GM12878 (cell line): ENCODE results near the gene SGPP2. TPM values are rescaled to one million over a fixed set of nuclear protein-coding genes. Genes with fewer than 3 reads are reported as not detected.

ENCODE experiments used
- BACH1 ChIP-seq: fragments of 450-650 bp; IDR thresholded peaks from 2 replicates; pipeline ENCODE4 v1.6.1; 2017; ENCODE audit warnings: mild to moderate bottlenecking, borderline replicate concordance
- CHD2 ChIP-seq: IDR thresholded peaks from 2 replicates; pipeline ENCODE4 v1.6.1; 2011; ENCODE audit warnings: low read depth, low read length, improper control_type of control experiment, borderline replicate concordance
- CREM ChIP-seq: IDR thresholded peaks from 2 replicates; pipeline ENCODE4 v1.6.1; 2014; ENCODE audit warnings: antibody characterized with exemption, low read depth
- ETV6 ChIP-seq, 2 experiments: fragments of 450-650 bp in 1 of 2; IDR thresholded peaks in 1 of 2; conservative IDR thresholded peaks in 1 of 2; 2 replicates each; pipeline ENCODE4 v1.6.1; 2014; ENCODE audit warnings: antibody characterized with exemption in 1 of 2, borderline replicate concordance in 1 of 2, low read depth in 1 of 2, mild to moderate bottlenecking in 1 of 2, moderate library complexity in 1 of 2
- GATAD2B ChIP-seq: fragments of 450-650 bp; conservative IDR thresholded peaks from 2 replicates; pipeline ENCODE4 v1.6.1; 2017; ENCODE audit warnings: low read depth, mild to moderate bottlenecking, moderate library complexity
- HDAC2 ChIP-seq: fragments of 200-600 bp; sonication (generic); IDR thresholded peaks from 2 replicates; pipeline ENCODE4 v1.6.1; 2017
- HDGF ChIP-seq: fragments of 450-650 bp; IDR thresholded peaks from 2 replicates; pipeline ENCODE4 v1.6.1; 2016; ENCODE audit warnings: antibody characterized with exemption
- IKZF2 ChIP-seq, 2 experiments: fragments of 450-650 bp; IDR thresholded peaks; 2 replicates each; pipeline ENCODE4 v1.6.1; 2017; ENCODE audit warnings: mild to moderate bottlenecking in 2 of 2, moderate library complexity in 2 of 2
- IRF4 ChIP-seq: IDR thresholded peaks from 2 replicates; pipeline ENCODE4 v1.6.1; 2011; ENCODE audit warnings: low read depth, low read length
- KAT2A ChIP-seq: conservative IDR thresholded peaks from 2 replicates; pipeline ENCODE4 v1.6.1; 2011; ENCODE audit warnings: low read depth, low read length; ENCODE audit not compliant: control insufficient read depth
- MXI1 ChIP-seq: fragments of 150-350 bp; IDR thresholded peaks from 2 replicates; pipeline ENCODE4 v1.6.1; 2011; ENCODE audit warnings: low read depth, mild to moderate bottlenecking, inconsistent platforms, low read length, improper control_type of control experiment
- POLR2AphosphoS5 ChIP-seq: IDR thresholded peaks from 2 replicates; pipeline ENCODE4 v1.6.1; 2011; ENCODE audit warnings: mild to moderate bottlenecking, low read length, inconsistent platforms
- RCOR1 ChIP-seq: conservative IDR thresholded peaks from 2 replicates; pipeline ENCODE4 v1.6.1; 2012; ENCODE audit warnings: low read depth, low read length, improper control_type of control experiment
- SP1 ChIP-seq: IDR thresholded peaks from one replicate; pipeline ENCODE4 v1.6.1; 2011; ENCODE audit warnings: low read depth, low read length
- STAT3 ChIP-seq: IDR thresholded peaks from 2 replicates; pipeline ENCODE4 v1.6.1; 2011; ENCODE audit warnings: low read depth, low read length, improper control_type of control experiment
- TARDBP ChIP-seq: IDR thresholded peaks from 2 replicates; pipeline ENCODE4 v1.6.1; 2016; ENCODE audit warnings: borderline replicate concordance
- ZNF24 ChIP-seq: fragments of 450-650 bp; IDR thresholded peaks from 2 replicates; pipeline ENCODE4 v1.6.1; 2017; ENCODE audit warnings: antibody characterized with exemption, mild to moderate bottlenecking
- ZSCAN29 ChIP-seq: fragments of 450-650 bp; IDR thresholded peaks from 2 replicates; pipeline ENCODE4 v1.6.1; 2017; ENCODE audit warnings: mild to moderate bottlenecking, moderate library complexity
- polyA plus RNA-seq, 11 experiments: library from polyadenylated mRNA; depleted of rRNA in 4 of 11; unstranded in 6 of 11; stranded (reverse) in 5 of 11; fragments of >200 nt; fragmentation: Nextera tagmentation in 4 of 11; fragmentation: Illumina TruSeq in 1 of 11; extraction: Ambion mirVana in 4 of 11; extraction: Trizol in 1 of 11; gene quantifications; 1 replicate in 1 of 11; 2 replicates in 10 of 11; pipeline versions ENCODE4 v1.2.1 to v1.2.3, GENCODE V29; 2011 to 2016; ENCODE audit warnings: inconsistent platforms in 2 of 11, missing spikeins in 2 of 11, low read depth in 1 of 11
- total RNA-seq, 4 experiments: library from RNA; depleted of rRNA in 3 of 4; stranded (reverse); fragments of >200 nt in 3 of 4; fragmentation: Illumina TruSeq in 1 of 4; extraction: Trizol in 1 of 4; gene quantifications; 2 replicates each; pipeline versions ENCODE4 v1.2.1 to v1.2.3, GENCODE V29; 2013 to 2021
- TF ChIP-seq, protein P1 (sequence below): fragments of 450-650 bp; IDR thresholded peaks from 2 replicates; pipeline ENCODE4 v1.6.1; 2017; ENCODE audit warnings: mild to moderate bottlenecking
- TF ChIP-seq, protein P2 (sequence below): fragments of 450-650 bp; formaldehyde crosslinking; IDR thresholded peaks from 2 replicates; pipeline ENCODE4 v1.5.0; 2022; ENCODE audit warnings: mild to moderate bottlenecking, missing genetic modification characterization
- TF ChIP-seq, protein P3 (sequence below), 3 experiments: IDR thresholded peaks in 2 of 3; conservative IDR thresholded peaks in 1 of 3; 2 replicates each; pipeline ENCODE4 v1.5.1; 2011; ENCODE audit warnings: low read depth in 3 of 3, low read length in 3 of 3, mild to moderate bottlenecking in 3 of 3, control low read depth in 2 of 3, moderate library complexity in 2 of 3, inconsistent platforms in 1 of 3, mixed read lengths in 1 of 3; ENCODE audit not compliant: control insufficient read depth in 2 of 3, insufficient read depth in 1 of 3; ENCODE audit errors: extremely low read depth in 1 of 3

Gene SGPP2
- total and polyA plus RNA-seq, 10 of the 15 experiments (the other 5 are each of a cell fraction or from before 2014, with no cell fraction given), result 3.5 to 84.9 (median 13.1) TPM

DNA sequence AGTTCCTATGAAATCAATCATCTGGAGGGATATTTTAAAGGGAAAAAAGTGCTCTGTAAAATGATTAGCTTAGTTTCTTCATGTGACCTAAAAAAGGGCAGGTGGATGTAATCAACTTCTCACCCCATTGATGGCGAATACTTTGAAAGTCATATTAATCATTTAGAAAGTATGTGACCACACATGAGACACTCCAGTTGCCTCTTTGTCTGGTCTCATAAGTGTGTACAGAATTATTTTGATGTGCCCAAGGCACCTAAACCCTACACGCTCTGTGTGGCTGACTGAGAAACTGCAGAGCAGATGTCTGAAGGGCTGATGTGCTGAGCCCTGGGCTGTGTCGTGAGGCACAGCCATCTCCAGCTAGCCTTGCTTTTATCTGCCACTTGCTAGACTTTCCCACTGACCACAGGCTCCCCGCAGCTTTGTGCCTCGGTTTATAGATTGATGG, 26.9 kb downstream of the SGPP2 start (continued):
- 0 out of 2 replicates have a peak, but pooled peaks have one; percentile 84 for TF ChIP-seq RCOR1
- peak; percentile 90 for TF ChIP-seq IRF4
- TF ChIP-seq HDGF, result no peak
- TF ChIP-seq ZNF24, result no peak
- TF ChIP-seq KAT2A, result no peak
- TF ChIP-seq STAT3, result no peak
- TF ChIP-seq, protein P1, sequence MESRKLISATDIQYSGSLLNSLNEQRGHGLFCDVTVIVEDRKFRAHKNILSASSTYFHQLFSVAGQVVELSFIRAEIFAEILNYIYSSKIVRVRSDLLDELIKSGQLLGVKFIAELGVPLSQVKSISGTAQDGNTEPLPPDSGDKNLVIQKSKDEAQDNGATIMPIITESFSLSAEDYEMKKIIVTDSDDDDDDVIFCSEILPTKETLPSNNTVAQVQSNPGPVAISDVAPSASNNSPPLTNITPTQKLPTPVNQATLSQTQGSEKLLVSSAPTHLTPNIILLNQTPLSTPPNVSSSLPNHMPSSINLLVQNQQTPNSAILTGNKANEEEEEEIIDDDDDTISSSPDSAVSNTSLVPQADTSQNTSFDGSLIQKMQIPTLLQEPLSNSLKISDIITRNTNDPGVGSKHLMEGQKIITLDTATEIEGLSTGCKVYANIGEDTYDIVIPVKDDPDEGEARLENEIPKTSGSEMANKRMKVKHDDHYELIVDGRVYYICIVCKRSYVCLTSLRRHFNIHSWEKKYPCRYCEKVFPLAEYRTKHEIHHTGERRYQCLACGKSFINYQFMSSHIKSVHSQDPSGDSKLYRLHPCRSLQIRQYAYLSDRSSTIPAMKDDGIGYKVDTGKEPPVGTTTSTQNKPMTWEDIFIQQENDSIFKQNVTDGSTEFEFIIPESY, result no peak
- TF ChIP-seq HDAC2, result no peak
- no peak for TF ChIP-seq TARDBP
- TF ChIP-seq CHD2, result 0 out of 2 replicates have a peak, but pooled peaks have one; percentile 36
- TF ChIP-seq IKZF2 (IDR thresholded peaks at IDR 0.05), result peak; percentile 56 to 63; a peak in 3 of 4 replicates
- TF ChIP-seq POLR2AphosphoS5, result no peak
- peak; percentile 45; the same call in 1 of the 2 replicates for TF ChIP-seq MXI1
- TF ChIP-seq ETV6 (conservative IDR thresholded peaks at IDR 0.05 in 1 of 2, IDR thresholded peaks at IDR 0.05 in 1 of 2; ENCODE audit: borderline replicate concordance in 1 of 2, low read depth in 1 of 2), result peak in 1 of 2 experiments; percentile 41; a peak in 1 of 4 replicates
- TF ChIP-seq, protein P2, sequence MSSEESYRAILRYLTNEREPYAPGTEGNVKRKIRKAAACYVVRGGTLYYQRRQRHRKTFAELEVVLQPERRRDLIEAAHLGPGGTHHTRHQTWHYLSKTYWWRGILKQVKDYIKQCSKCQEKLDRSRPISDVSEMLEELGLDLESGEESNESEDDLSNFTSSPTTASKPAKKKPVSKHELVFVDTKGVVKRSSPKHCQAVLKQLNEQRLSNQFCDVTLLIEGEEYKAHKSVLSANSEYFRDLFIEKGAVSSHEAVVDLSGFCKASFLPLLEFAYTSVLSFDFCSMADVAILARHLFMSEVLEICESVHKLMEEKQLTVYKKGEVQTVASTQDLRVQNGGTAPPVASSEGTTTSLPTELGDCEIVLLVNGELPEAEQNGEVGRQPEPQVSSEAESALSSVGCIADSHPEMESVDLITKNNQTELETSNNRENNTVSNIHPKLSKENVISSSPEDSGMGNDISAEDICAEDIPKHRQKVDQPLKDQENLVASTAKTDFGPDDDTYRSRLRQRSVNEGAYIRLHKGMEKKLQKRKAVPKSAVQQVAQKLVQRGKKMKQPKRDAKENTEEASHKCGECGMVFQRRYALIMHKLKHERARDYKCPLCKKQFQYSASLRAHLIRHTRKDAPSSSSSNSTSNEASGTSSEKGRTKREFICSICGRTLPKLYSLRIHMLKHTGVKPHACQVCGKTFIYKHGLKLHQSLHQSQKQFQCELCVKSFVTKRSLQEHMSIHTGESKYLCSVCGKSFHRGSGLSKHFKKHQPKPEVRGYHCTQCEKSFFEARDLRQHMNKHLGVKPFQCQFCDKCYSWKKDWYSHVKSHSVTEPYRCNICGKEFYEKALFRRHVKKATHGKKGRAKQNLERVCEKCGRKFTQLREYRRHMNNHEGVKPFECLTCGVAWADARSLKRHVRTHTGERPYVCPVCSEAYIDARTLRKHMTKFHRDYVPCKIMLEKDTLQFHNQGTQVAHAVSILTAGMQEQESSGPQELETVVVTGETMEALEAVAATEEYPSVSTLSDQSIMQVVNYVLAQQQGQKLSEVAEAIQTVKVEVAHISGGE (CRISPR knock-in tag), result no peak
- TF ChIP-seq GATAD2B, result no peak
- TF ChIP-seq SP1, result peak; percentile 19
- peak; percentile 36; the same call in 1 of the 2 replicates for TF ChIP-seq BACH1
- peak; percentile 60; the same call in 1 of the 2 replicates for TF ChIP-seq CREM
- TF ChIP-seq, protein P3, sequence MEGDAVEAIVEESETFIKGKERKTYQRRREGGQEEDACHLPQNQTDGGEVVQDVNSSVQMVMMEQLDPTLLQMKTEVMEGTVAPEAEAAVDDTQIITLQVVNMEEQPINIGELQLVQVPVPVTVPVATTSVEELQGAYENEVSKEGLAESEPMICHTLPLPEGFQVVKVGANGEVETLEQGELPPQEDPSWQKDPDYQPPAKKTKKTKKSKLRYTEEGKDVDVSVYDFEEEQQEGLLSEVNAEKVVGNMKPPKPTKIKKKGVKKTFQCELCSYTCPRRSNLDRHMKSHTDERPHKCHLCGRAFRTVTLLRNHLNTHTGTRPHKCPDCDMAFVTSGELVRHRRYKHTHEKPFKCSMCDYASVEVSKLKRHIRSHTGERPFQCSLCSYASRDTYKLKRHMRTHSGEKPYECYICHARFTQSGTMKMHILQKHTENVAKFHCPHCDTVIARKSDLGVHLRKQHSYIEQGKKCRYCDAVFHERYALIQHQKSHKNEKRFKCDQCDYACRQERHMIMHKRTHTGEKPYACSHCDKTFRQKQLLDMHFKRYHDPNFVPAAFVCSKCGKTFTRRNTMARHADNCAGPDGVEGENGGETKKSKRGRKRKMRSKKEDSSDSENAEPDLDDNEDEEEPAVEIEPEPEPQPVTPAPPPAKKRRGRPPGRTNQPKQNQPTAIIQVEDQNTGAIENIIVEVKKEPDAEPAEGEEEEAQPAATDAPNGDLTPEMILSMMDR (IDR thresholded peaks at IDR 0.05 in 2 of 3, conservative IDR thresholded peaks at IDR 0.05 in 1 of 3; ENCODE audit: control insufficient read depth in 2 of 3, extremely low read depth in 1 of 3, insufficient read depth in 1 of 3, low read depth in 3 of 3, low read length in 3 of 3), result peak; percentile 23 to 57 (median 42); a peak in 5 of 6 replicates
- TF ChIP-seq ZSCAN29, result 0 out of 2 replicates have a peak, but pooled peaks have one; percentile 61
